ENCODE data around the gene PABPC1L2B. TPM values are rescaled to one million over a fixed set of nuclear protein-coding genes. Genes with fewer than 3 reads are reported as not detected.
"Not testable (repeated sequence)": the region's sequence is repeated elsewhere in the genome, so short reads cannot be mapped to it uniquely, and the experiment has no call there.

PABPC1L2B gene
- total RNA-seq (2014; rRNA removed; shearing (Covaris generic)): not detected in 2 replicates
- not detected in 2 replicates for polyA plus RNA-seq (2015; cell fraction: cytosol; rRNA removed)
- polyA plus RNA-seq (2015; cell fraction: nucleus; rRNA removed): not detected in 2 replicates

DNA sequence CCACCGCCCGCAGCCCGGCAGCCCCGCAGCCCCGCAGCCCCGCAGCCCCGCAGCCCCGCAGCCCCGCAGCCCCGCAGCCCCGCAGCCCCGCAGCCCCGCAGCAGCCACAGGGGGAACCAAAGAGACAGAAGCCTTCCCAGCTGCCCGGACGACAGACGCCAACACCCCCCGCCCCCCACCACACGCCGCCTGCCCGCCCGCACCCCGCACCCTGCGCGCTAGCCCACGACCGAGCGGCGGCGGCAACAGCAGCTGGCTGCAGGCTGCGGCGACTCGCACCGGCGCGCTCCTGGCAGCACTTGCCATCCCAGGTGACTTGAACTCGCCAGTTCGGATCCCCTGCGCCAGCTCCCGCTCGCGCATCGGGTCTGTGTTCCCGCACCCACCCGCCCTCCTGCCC lies at the start of gene PABPC1L2B:
Gene PABPC1L2B, plus strand, starts transcription at position 207 of the 400 bp plus-strand sequence. CDS start 704 bp downstream, outside the sequence.
- DNase-seq (ENCODE audit: low read depth): not testable (repeated sequence)

GRCh38 chrX:72959971-72960370 lies 42.8 kb upstream of the PABPC1L2B start:
- not testable (repeated sequence) for DNase-seq (ENCODE audit: low read depth)

- not testable (repeated sequence) for DNase-seq (ENCODE audit: low read depth)
Observed at GRCh38 chrX:72971859-72972258, 30.9 kb upstream of the PABPC1L2B start.

- not testable (repeated sequence) for DNase-seq (ENCODE audit: low read depth)
Observed at GRCh38 chrX:72974885-72975284, 27.9 kb upstream of the PABPC1L2B start.

- not testable (repeated sequence) for DNase-seq (ENCODE audit: low read depth)
Observed at GRCh38 chrX:72980894-72981469, 21.8 kb upstream of the PABPC1L2B start.

- DNase-seq (ENCODE audit: low read depth): not testable (repeated sequence)
Observed at GRCh38 chrX:73004032-73004431, 1.3 kb downstream of the PABPC1L2B start.

DNA sequence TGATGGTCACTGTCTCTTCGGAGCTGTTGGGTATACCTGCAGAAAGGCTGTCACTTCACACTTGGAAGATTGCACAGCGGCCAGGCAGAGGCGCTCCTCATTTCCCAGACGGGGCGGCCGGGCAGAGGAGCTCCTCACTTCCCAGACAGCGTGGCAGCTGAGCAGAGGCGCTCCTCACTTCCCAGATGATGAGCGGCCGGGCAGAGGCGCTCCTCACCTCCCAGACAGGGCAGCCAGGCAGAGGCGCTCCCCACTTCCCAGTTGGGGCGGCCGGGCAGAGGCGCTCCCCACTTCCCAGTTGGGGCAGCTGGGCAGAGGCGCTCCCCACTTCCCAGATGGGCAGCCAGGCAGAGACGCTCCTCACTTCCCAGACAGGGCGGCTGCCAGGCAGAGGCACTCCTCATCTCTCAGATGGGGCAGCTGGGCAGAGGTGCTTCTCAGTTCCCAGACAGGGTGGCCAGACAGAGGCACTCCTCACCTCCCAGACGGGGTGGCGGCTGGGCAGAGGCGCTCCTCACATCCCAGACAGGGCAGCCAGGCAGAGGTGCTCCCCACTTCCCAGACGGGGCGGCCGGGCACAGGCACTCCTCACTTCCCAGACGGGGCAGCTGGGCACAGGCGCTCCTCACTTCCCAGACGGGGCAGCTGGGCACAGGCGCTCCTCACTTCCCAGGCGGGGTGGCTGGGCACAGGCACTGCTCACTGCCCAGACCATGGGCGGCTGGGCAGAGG lies 18.8 kb downstream of the PABPC1L2B start:
- no peak for DNase-seq (ENCODE audit: low read depth)

DNA sequence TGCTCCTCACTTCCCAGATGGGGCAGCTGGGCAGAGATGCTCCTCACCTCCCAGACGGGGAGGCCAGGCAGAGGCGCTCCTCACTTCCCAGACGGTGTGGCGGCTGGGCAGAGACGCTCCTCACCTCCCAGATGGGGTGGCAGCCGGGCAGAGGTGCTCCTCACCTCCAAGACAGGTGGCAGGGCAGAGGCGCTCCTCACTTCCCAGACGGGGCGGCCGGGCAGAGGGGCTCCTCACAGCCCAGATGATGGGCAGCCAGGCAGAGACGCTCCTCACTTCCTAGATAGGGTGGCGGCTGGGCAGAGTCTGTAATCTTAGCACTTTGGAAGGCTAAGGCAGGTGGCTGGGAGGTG lies 19.3 kb downstream of the PABPC1L2B start:
- DNase-seq (ENCODE audit: low read depth): not testable (repeated sequence)

DNA sequence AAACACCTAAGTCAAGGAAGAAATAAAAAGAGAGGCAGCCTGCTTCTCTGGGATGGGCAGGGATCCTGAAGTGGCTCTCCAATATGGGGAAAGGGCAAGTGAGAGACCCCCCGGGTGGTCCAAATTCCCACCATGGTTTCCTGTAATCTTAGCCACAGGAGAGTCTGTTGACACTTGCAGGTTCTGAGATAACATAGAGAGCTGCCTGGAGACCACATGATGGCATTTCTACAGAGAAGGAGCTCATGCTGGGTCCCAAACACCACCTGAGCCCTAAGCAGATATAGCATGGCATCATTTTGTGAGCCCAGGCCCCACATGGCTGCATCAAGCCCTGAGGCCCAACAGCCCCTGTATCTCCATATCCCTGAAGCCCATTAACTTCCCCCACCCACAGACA lies 26.1 kb downstream of the PABPC1L2B start:
- no peak for DNase-seq (ENCODE audit: low read depth)

Other genes starting within 250 kb of the PABPC1L2B start
- gene DMRTC1B, start 226.0 kb upstream of the PABPC1L2B start, total RNA-seq (2014; rRNA removed; shearing (Covaris generic)): not detected in 2 replicates
- not detected in 2 replicates for gene FAM236B, start 220.3 kb upstream of the PABPC1L2B start, total RNA-seq (2014; rRNA removed; shearing (Covaris generic))
- not detected in 2 replicates for gene FAM236D, start 194.7 kb upstream of the PABPC1L2B start, total RNA-seq (2014; rRNA removed; shearing (Covaris generic))
- gene FAM236C, start 90.3 kb upstream of the PABPC1L2B start, total RNA-seq (2014; rRNA removed; shearing (Covaris generic)): not detected in 2 replicates
- gene FAM236A, start 64.7 kb upstream of the PABPC1L2B start, total RNA-seq (2014; rRNA removed; shearing (Covaris generic)): not detected in 2 replicates
- not detected in 2 replicates for gene DMRTC1, start 59.1 kb upstream of the PABPC1L2B start, total RNA-seq (2014; rRNA removed; shearing (Covaris generic))
- gene PABPC1L2A, start 76.6 kb downstream of the PABPC1L2B start, total RNA-seq (2014; rRNA removed; shearing (Covaris generic)): not detected in 2 replicates
- gene NAP1L2, start 211.9 kb downstream of the PABPC1L2B start, total RNA-seq (2014; rRNA removed; shearing (Covaris generic)): 0.67 and 0.80 TPM in 2 replicates

Measured in HT1080 (cell line).